NCI-H446 treated with DMSO at 0.1 percent for 48 hours (cell line): ENCODE measurements around the gene THOC5.
"Not testable (repeated sequence)": the region's sequence is repeated elsewhere in the genome, so short reads cannot be mapped to it uniquely, and the experiment has no call there.

Experiments used
- DNase-seq: peaks from one replicate; lab custom pipeline; 2025; lab: John Stamatoyannopoulos, UW

Gene THOC5

GRCh38 chr22:29563652-29564460 is 10.3 kb upstream of the THOC5 start:
- no peak for DNase-seq

GRCh38 chr22:29559853-29560252 is 6.3 kb upstream of the THOC5 start:
- no peak for DNase-seq

- DNase-seq, result no peak
Measured at GRCh38 chr22:29559030-29559429, 5.5 kb upstream of the THOC5 start.

- DNase-seq, result no peak
Measured at GRCh38 chr22:29555065-29555644, 1.6 kb upstream of the THOC5 start.

GRCh38 chr22:29552357-29552756 is 1.2 kb downstream of the THOC5 start:
- not testable (repeated sequence) for DNase-seq

- no peak for DNase-seq
Measured at GRCh38 chr22:29550005-29550404, 3.6 kb downstream of the THOC5 start.

GRCh38 chr22:29545045-29545444 is 8.5 kb downstream of the THOC5 start:
- not testable (repeated sequence) for DNase-seq

GRCh38 chr22:29541845-29542244 is 11.7 kb downstream of the THOC5 start:
- no peak for DNase-seq

GRCh38 chr22:29539105-29539504 is 14.5 kb downstream of the THOC5 start:
- no peak for DNase-seq

GRCh38 chr22:29536411-29536810 is 17.1 kb downstream of the THOC5 start:
- DNase-seq, result no peak

- no peak for DNase-seq
Measured at GRCh38 chr22:29531419-29531818, 22.1 kb downstream of the THOC5 start.

- DNase-seq, result no peak
Measured at GRCh38 chr22:29530716-29531115, 22.8 kb downstream of the THOC5 start.

- no peak for DNase-seq
Measured at GRCh38 chr22:29528144-29528543, 25.4 kb downstream of the THOC5 start.

- no peak for DNase-seq
Measured at GRCh38 chr22:29524442-29525191, 28.9 kb downstream of the THOC5 start.

GRCh38 chr22:29523761-29524160 is 29.8 kb downstream of the THOC5 start:
- no peak for DNase-seq

- DNase-seq, result no peak
Measured at GRCh38 chr22:29521526-29521925, 32.0 kb downstream of the THOC5 start.

GRCh38 chr22:29520851-29521250 is 32.7 kb downstream of the THOC5 start:
- DNase-seq, result no peak

GRCh38 chr22:29519996-29520395 is 33.6 kb downstream of the THOC5 start:
- DNase-seq, result no peak

GRCh38 chr22:29518427-29518826 is 35.1 kb downstream of the THOC5 start:
- no peak for DNase-seq

GRCh38 chr22:29517215-29517908 is 36.2 kb downstream of the THOC5 start:
- no peak for DNase-seq

- DNase-seq, result no peak
Measured at GRCh38 chr22:29512031-29512430, 41.5 kb downstream of the THOC5 start.

- no peak for DNase-seq
Measured at GRCh38 chr22:29511126-29511862, 42.3 kb downstream of the THOC5 start.
